GM19193 (cell line): Measurements from ENCODE around the gene TMEM132E.

Experiments used
- POLR2A ChIP-seq: IDR thresholded peaks from 4 replicates; pipeline ENCODE4 v1.6.1; 2011; ENCODE audit not compliant: insufficient read depth, insufficient read length; ENCODE audit errors: extremely low read depth

Gene TMEM132E, protein sequence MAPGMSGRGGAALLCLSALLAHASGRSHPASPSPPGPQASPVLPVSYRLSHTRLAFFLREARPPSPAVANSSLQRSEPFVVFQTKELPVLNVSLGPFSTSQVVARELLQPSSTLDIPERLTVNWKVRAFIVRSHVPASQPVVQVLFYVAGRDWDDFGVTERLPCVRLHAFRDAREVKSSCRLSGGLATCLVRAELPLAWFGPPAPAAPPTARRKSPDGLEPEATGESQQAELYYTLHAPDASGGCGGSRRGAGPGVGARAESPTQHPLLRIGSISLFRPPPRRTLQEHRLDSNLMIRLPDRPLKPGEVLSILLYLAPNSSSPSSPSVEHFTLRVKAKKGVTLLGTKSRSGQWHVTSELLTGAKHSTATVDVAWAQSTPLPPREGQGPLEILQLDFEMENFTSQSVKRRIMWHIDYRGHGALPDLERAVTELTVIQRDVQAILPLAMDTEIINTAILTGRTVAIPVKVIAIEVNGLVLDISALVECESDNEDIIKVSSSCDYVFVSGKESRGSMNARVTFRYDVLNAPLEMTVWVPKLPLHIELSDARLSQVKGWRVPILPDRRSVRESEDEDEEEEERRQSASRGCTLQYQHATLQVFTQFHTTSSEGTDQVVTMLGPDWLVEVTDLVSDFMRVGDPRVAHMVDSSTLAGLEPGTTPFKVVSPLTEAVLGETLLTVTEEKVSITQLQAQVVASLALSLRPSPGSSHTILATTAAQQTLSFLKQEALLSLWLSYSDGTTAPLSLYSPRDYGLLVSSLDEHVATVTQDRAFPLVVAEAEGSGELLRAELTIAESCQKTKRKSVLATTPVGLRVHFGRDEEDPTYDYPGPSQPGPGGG (N-terminal part only)

DNA sequence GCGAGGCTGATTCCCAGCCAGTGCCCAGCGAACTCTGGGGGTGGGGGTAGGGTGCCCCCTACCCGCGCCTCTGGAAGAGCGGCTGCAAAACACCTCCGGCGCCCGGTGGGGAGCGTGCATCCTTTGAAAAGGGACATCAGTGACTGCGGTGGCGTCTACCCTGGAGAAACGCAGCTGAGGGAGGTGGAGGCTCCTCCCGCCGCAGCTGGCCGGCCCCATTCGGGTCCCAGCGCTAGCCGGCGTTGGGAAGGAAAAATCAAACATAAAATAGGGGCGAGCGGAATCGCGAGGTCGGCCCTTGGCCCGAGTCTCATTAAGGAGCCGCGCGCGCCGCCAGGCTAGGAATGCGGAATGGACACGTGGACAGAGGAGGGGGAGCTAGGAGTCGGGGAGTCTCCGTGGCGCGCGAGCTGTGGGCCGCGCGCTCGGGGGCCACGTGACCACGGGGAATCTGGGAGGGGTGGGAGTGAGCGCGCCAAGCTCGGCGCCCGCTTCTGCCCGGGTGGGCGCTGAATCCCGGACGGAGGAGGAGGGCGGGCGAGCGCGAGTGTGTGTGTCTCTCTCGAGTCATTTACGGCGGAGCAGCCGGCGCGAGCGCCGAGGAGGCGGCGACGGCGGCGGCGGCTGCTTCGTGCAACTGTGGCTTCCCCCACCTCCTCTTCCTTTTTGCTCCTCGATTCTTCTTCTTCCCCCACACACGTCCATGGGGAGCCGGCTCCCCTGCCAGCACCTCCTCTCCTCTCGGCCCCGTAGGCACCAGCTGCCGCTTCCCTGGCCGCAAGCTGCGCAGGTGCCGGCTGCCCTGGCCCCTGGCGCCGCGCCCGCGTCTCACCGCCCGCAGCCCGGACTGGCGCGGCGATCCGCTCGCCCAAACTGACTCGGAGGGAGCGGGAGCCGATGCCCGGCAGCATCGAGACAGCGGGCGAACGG, at the start of gene TMEM132E:
Gene TMEM132E, plus strand, starts transcription at position 566 of the 930 bp plus-strand sequence. CDS start 1,495 bp downstream, outside the sequence.
- no peak for TF ChIP-seq POLR2A

DNA sequence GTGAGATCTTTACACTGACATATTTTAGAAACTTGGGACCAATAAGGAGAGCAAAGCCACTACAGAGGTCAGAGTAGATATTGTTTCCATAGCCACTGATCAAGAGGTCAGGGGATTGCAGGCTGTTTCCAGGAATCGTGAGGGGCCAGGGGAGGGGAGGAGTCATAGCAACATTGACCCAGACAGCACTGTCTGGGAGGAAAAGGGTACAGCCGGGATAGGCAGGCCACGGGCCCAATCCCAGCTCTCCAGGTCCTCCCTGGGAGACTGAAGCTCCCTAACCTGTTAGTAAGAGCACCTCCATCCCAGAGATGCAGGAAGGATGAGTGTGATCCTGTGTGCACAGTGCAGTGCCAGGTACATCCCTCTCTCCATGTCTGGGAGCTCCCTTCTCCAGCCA, 48.5 kb upstream of the TMEM132E start:
- TF ChIP-seq POLR2A: no peak

DNA sequence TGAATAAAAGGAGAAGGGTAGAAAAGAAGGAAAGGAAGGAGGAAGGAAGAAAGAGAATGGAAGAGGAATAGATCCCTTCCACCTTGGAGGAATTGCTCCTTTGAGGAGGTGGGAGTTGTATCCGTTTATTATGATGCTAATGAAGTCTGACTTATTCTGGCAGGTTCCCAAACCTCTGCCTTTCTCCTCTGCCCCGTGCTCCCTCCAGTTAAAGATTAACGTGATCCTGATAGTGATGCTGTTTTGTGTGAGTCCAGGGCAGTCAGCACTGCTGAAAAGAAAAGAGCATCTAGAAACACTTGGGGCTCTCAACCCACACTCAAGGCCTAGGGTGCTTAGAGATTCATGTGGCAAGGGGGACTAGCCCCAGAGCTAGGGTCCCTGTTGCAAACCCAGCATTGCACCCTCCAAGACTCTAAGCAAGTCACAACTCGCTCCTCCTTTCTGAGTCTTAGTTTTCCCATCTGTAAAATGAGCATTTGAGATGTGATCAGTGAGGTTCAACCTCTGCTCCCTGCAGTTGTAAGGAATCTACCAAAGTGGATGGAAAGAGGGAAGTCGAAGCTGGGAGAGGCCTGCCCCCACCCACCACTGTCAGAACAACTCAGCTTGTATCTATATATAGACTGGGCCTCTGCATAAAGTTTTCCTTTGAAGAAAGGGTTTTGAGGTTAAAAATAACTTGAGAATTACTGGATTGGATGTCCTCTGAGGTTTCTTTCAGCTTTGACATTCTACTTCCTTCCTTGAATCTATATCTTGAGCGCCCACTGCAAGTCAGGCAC, 46.9 kb upstream of the TMEM132E start:
- TF ChIP-seq POLR2A: no peak

DNA sequence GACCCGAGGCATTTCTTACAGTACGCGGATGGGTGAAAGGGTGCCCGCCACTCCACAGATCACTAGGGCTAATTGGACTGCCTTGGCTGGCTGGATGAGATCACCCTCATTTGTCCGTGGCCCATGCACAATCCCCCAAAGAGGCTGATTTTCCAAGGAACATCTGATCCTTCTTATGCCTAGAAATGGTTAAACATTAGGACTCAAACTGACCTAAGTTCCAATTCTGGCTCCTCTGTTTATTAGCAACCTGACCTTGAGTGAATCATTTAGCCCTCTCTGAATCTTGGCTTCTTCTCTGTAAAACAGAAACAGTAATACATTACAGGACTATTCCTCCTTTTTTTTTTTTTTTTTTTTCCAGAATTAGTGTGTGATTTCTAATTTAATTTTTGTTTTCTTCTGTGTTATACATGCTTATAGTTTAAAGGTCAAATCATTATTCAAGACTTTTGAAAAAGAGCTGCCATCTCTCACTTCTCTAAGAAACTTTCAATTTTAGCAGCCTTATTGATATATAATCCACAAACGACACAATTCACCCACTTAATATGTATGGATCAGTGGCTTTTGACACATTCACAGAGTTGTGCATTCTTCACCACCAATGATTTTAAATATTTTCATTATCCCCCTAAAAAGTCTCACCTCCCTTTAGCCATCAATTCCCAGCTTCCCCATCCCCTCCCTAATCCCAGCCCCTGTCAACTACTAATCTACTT, 45.4 kb upstream of the TMEM132E start:
- no peak for TF ChIP-seq POLR2A

DNA sequence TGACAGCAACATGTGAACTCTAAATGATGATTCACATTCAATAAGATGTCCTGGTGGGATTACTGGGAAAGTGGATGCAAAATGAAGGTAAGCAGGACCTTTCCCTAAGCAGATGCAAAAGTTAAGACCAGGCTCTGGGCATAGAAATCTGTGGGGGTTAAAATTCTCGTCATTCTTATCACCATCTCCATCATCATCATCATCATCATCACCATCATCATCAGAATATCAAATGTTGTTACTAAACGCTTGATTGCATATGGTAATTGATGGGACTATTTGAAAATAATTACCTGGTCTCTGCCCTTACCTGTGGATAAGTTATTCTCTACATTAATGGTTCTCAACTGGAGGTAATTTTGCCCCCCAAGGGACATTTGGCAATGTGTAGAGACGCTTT, 41.9 kb upstream of the TMEM132E start:
- no peak for TF ChIP-seq POLR2A

DNA sequence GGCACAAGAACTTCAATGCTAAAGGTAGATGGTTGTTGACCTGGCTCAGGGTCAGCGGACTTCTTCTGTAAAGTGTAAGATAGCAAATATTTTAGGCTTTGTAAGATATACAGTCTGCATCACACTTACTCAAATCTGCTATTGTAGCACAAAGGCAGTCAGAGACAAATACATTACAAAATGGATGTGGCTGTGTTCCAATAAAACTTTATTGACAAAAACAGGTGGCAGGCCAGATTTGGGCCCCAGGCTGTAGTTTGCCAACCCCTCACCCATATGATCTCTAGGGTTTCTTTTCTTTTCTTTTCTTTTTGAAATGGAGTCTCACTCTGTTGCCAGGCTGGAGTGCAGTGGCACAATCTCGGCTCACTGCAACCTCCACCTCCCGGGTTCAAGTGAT, 39.5 kb upstream of the TMEM132E start:
- TF ChIP-seq POLR2A: no peak

DNA sequence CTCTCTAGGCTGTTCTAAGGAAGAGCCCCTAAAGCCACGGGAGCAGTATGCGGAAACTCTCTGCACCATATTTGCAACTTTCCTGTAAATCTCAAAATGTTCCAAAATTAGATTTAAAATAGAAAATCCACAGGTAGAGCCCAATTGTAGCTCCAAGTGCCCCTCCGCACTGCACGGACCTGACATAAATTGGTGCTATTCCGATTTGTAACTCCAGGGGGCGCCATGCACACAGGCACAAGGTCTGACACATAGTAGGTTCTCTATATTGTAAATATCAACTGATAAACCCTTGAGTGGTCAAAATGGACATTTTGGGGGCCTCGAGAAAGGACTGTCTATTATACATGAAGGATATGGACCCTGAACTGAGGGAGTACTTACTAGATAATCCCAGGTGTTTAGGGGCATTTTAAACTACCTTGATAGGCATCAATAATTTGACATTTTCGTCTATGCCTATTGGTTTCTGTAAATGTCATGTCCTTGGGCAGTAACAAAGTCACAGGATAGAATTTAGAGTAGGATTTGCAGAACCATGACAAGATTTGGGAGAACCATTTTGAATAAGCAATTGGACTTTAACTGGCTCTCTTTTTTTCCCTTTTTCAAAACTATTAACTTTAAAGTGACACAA, 36.6 kb upstream of the TMEM132E start:
- no peak for TF ChIP-seq POLR2A

DNA sequence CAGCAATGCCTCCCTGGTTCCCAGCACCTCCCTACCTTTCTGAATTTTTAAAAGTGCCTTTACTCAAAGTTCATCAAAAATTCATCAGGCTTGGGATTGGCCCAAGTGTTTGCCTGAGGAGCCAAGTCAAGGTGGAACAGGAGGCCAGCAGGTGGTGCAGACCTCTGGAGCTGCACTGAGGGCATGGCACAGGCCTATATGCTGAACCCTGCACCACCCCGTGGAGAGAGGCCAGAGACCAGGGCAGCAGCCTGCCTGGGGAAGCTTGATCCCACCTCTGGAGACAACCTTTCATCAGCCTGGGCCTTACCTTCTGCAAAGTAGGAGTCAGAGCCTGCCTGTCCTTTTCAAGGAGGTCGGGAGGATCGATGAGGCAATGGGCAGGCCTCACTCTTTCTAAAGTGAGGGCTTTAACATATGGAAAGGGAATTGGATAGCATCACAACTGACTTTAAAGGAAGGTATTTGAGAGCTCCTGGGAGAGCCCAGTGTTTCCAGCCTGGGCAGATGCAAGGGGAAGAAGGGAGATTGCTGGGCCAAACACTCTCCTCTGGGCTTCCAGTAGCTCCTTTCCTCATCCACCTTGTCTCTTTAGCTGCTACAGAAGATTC, 31.8 kb upstream of the TMEM132E start:
- TF ChIP-seq POLR2A: no peak

DNA sequence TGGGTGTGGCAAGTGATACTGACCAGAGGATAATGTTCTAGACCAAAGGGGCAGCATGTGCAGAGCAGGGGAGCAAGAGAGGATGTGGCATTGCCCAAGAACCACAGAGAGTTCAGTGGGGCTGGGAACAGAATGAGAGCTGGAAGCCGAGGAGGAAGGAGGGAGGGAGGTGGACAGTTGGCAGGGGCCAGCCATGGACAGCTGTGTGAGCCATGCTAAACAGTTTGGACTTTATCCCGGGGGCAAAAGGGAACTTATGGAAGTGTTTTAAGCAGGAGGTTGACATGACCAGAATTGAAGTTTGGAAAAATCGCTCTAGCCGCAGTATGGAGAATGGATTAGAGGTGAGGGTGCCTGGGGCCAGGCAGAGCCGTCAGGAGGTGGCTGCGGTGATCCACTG, 29.4 kb upstream of the TMEM132E start:
- no peak for TF ChIP-seq POLR2A

DNA sequence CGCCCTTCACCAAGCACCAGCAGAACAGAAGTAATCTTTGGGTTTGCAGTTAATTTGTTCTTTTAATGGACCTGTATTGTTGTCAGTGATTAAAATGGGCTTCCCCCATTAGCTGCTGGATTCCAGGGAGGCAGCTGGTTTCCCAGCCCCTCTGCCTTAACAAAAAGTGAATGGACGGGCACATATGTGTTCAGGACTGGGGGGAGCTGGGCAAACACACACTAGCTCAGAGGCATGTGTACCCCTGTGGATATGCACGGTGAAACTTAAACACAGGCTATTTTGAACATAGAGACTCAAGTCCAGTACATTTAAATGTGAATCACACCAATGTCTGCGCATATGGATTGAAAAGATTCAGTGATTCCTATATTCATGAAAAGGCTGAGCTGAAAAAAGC, 25.5 kb upstream of the TMEM132E start:
- no peak for TF ChIP-seq POLR2A

DNA sequence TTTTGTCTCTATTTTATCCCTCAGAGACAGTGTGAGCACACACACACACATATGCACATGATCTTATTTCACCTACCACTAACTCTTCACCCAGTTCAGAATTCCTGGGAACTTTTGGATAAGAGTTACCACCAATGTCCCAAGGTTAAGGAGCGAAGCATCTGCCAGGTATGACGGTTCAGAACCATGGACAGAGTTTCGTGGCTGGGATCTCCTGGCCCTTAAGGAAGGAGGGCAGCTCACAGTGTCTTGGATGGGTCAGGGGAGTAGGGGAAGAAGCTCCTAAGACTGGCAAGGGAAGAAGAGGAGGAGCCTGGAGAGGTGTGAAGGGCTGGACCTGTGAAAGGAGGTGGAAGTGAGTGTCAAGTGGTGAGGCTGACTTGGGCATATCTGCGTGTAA, 23.0 kb upstream of the TMEM132E start:
- TF ChIP-seq POLR2A: no peak

DNA sequence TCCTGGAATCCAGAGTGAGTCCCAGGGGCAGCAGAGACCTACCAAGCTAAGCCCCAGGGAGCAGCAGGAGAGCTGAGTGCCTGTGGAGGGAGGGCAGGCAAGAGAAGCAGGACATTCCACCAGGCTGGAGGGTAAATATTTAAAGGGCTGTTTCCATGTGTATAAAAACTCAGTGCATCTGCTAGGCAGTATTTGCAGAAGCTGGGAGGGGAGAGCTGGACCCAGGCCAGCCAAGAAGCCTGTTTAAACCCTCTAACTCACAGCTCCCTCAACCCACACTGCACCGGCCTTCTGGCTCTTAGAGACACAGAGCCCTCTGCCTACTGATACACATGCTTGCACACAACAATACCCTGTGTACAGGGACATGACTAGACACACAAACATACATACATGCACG, 22.5 kb upstream of the TMEM132E start:
- no peak for TF ChIP-seq POLR2A

DNA sequence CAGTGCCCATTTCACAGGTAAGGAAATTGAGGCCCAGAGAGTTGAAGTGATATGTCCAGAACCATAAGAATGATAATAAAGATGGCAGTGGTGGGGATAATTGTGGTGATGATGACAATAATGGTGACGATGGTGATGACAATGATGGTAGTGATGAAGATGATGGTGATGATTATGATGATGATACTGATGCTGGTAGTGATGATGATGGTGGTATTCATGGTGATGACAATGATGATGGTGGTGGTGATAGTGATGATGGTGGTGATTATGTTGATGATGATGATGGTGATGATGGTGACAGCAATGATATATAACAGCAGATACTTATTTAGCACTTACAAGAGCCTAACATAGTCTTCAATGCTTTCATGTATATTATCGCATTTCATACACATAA, 18.1 kb upstream of the TMEM132E start:
- no peak for TF ChIP-seq POLR2A
